ENCODE results near the gene OIP5. TPM values are rescaled to one million over a fixed set of nuclear protein-coding genes. Genes with fewer than 3 reads are reported as not detected.

OIP5 gene
- total and polyA plus RNA-seq, 2 donors (not counting 3 experiments of a cell fraction or from before 2014, with no cell fraction given) = 11.4 to 11.8 TPM

GRCh38 chr15:41340189-41340695 lies 7.9 kb upstream of the OIP5 start:
- H3K27me3 ChIP-seq (ENCODE audit: control insufficient read depth in 2 of 2, insufficient read depth in 2 of 2, low read length in 2 of 2) = no peaks in the 10 kb centered on the region
- H4K20me1 ChIP-seq (replicated peaks; ENCODE audit: control insufficient read depth, extremely low read depth, insufficient read depth, low read length) = no peaks in the 10 kb centered on the region
- H3K4me2 ChIP-seq (ENCODE audit: insufficient read depth, low read length) = no peak overlapping the region
- dilution Hi-C loops (cut with MboI; ENCODE audit: extremely low pct_ligation_motif_present, low sequenced_read_pairs) = no loop called here
- CTCF ChIA-PET = no interaction called here
- no TSS peak for BruUV-seq (replicated peaks)
- no peaks in the 10 kb centered on the region for H3K4me1 ChIP-seq (ENCODE audit: control insufficient read depth, extremely low read depth, insufficient read depth, low read length)
- H3K4me3 ChIP-seq (replicated peaks in 1 of 3; ENCODE audit: insufficient read depth in 1 of 3, low read depth in 1 of 3, low read length in 3 of 3) = no peak overlapping the region
- peaks cover 4 to 11% of the 10 kb centered on the region in 2 experiments for H3K36me3 ChIP-seq (ENCODE audit: control insufficient read depth in 2 of 2, extremely low read depth in 1 of 2, insufficient read depth in 2 of 2, low read length in 2 of 2)
- no peaks in the 10 kb centered on the region for H3K9me3 ChIP-seq (replicated peaks; ENCODE audit: control insufficient read depth, insufficient read depth, low read length)
- DNase-seq (ENCODE audit: low read depth, low spot score) (no peak), FAIRE-seq (peak; percentile 62)
- intact Hi-C loops (cut with micrococcal nuclease) = no loop called here
- H3K9me1 ChIP-seq (replicated peaks; ENCODE audit: control insufficient read depth, extremely low read depth, insufficient read depth, low read length) = no peaks in the 10 kb centered on the region
- H3K27ac ChIP-seq (ENCODE audit: insufficient read depth, low read depth, low read length) = no peak overlapping the region
- POLR2A ChIA-PET = no interaction called here
- no peak overlapping the region for H3K9ac ChIP-seq (replicated peaks; ENCODE audit: extremely low read depth, insufficient read depth, low read length)
- no peak overlapping the region for H2AFZ ChIP-seq (ENCODE audit: low read depth, low read length)
- peaks cover 73% of the 10 kb centered on the region for H3K79me2 ChIP-seq (ENCODE audit: control insufficient read depth, insufficient read depth, low read length)
- TF ChIP-seq POLR2A (IDR thresholded peaks at IDR 0.05; ENCODE audit: low read depth, low read length) (no peak), CTCF (IDR thresholded peaks at IDR 0.05; ENCODE audit: extremely low read depth in 1 of 2, insufficient read depth in 1 of 2, low read depth in 1 of 2, low read length in 2 of 2) (no peak), POLR2AphosphoS5 (IDR thresholded peaks at IDR 0.05; ENCODE audit: insufficient read depth, low read depth, low read length) (no peak), JUN (IDR thresholded peaks at IDR 0.05; ENCODE audit: borderline replicate concordance, insufficient read depth, insufficient read length, low read depth) (no peak), MYC (IDR thresholded peaks at IDR 0.05; ENCODE audit: low read depth, low read length) (no peak), EZH2 (IDR thresholded peaks at IDR 0.05; ENCODE audit: borderline replicate concordance, low read depth, low read length, severe bottlenecking) (no peak), MAX (IDR thresholded peaks at IDR 0.05; ENCODE audit: insufficient read depth, insufficient read length) (no peak), FOS (IDR thresholded peaks at IDR 0.05; ENCODE audit: borderline replicate concordance, insufficient read depth, low read length) (no peak), GATA2 (IDR thresholded peaks at IDR 0.05; ENCODE audit: insufficient read depth, insufficient read length, low read depth, low read length) (no peak)

Measured in endothelial cell of umbilical vein (primary cell).